Esophagus squamous epithelium (tissue), 5 donors: ENCODE results near the gene SHOC2. TPM values are rescaled to one million over a fixed set of nuclear protein-coding genes. Genes with fewer than 3 reads are reported as not detected.
A peak's percentile ranks its signal among the peaks of the same experiment; 100 is the strongest.

Source experiments
- DNase-seq: peaks from one replicate; lab custom pipeline; 2025; lab: John Stamatoyannopoulos, UW
- H3K27ac ChIP-seq, 4 donors: fragments of 200-600 bp; sonication (generic); one replicate each; pipeline ENCODE4 v1.5.1; 2016 to 2019; ENCODE audit warnings: mild to moderate bottlenecking in 1 of 4
- H3K27me3 ChIP-seq, 4 donors: fragments of 200-600 bp; sonication (generic); 1 replicate in 3 of 4; 2 replicates in 1 of 4; pipeline versions ENCODE4 v1.5.1 to v1.6.0; 2017 to 2021; ENCODE audit warnings: antibody characterized with exemption in 1 of 4
- H3K36me3 ChIP-seq, 3 donors: fragments of 200-600 bp; sonication (generic); one replicate each; pipeline ENCODE4 v1.5.1; 2016 to 2019
- H3K4me1 ChIP-seq, 3 donors: fragments of 200-600 bp; sonication (generic); one replicate each; pipeline ENCODE4 v1.5.1; 2017 to 2019
- H3K4me3 ChIP-seq, 4 donors: fragments of 200-600 bp; sonication (generic); 1 replicate in 3 of 4; 2 replicates in 1 of 4; pipeline ENCODE4 v1.5.1; 2016 to 2019; ENCODE audit warnings: mild to moderate bottlenecking in 2 of 4, moderate library complexity in 1 of 4
- H3K9me3 ChIP-seq, 3 donors: fragments of 200-600 bp; sonication (generic); one replicate each; pipeline ENCODE4 v1.5.1; 2016 to 2019
- CTCF ChIP-seq, 6 experiments: fragments of 450-650 bp in 4 of 6; fragments of 200-600 bp in 2 of 6; sonication (generic) in 2 of 6; IDR thresholded peaks; one replicate each; pipeline ENCODE4 v1.5.1; 2016 to 2019; ENCODE audit warnings: antibody characterized with exemption in 6 of 6, mild to moderate bottlenecking in 4 of 6, moderate library complexity in 4 of 6
- POLR2A ChIP-seq, 4 donors: fragments of 450-650 bp; IDR thresholded peaks; one replicate each; pipeline ENCODE4 v1.6.1; 2017; ENCODE audit warnings: antibody characterized with exemption in 4 of 4, mild to moderate bottlenecking in 4 of 4, moderate library complexity in 3 of 4
- WGBS, 2 donors: methylation state at CpG; one replicate each; pipeline ENCODE4 v1.1.5; 2018; 5-methylcytosine and 5-hydroxymethylcytosine counted together
- intact Hi-C: fragments of 100-400 bp; cut with DNase I; formaldehyde crosslinking; loops from one replicate; pipeline ENCODE4 v1.15.0; 2022
- total RNA-seq, 4 donors: library from RNA; depleted of rRNA; stranded (reverse); fragments of >200 nt; gene quantifications; one replicate each; pipeline ENCODE4 v1.1.0, GENCODE V29; 2016
- donor health status: DM: yes; HTN: yes; CAD: no.

SHOC2 gene
- total RNA-seq, 4 donors from 2014 or later, result 24.8 to 59.5 (median 43.0) TPM

GRCh38 chr10:110872984-110873923, 46.1 kb upstream of the SHOC2 start:
- intact Hi-C loops, result loop anchor here (10.0 kb wide), 1 partner anchor 68 kb away; no protein-coding TSS in a partner anchor
- no peaks in the 10 kb centered on the region for H3K27me3 ChIP-seq
- TF ChIP-seq POLR2A (IDR thresholded peaks at IDR 0.05) (no peak), CTCF (IDR thresholded peaks at IDR 0.05) (no peak)
- peak overlapping the region; percentile 98 to 100 (median 100) for H3K27ac ChIP-seq
- WGBS, 2 donors, result 1 to 2% methylated on average over 16 of the region's 16 CpGs
- H3K9me3 ChIP-seq, result no peaks in the 10 kb centered on the region
- DNase-seq, result no peak
- peak overlapping the region; percentile 75 to 97 (median 90) for H3K4me3 ChIP-seq
- peaks cover 0 to 24% (median 0%) of the 10 kb centered on the region in 3 donors for H3K36me3 ChIP-seq
- peaks cover 4 to 70% (median 16%) of the 10 kb centered on the region in 3 donors for H3K4me1 ChIP-seq

GRCh38 chr10:110873951-110874350, 45.5 kb upstream of the SHOC2 start:
- Histone ChIP-seq H3K27ac (peak overlapping the region; percentile 28 to 100 (median 99)), H3K27me3 (no peaks in the 10 kb centered on the region), H3K4me3 (peak overlapping the region; percentile 75 to 97 (median 90)), H3K9me3 (no peaks in the 10 kb centered on the region), H3K36me3 (peaks cover 0 to 31% (median 0%) of the 10 kb centered on the region in 3 donors), H3K4me1 (peaks cover 11 to 72% (median 12%) of the 10 kb centered on the region in 3 donors)
- intact Hi-C loops, result loop anchor here (10.0 kb wide), 1 partner anchor 69 kb away; no protein-coding TSS in a partner anchor
- no peak for TF ChIP-seq POLR2A (IDR thresholded peaks at IDR 0.05)
- TF ChIP-seq CTCF (IDR thresholded peaks at IDR 0.05), result no peak
- DNase-seq, result no peak
- WGBS, 2 donors, result 28 to 34% methylated on average over 2 of the region's 2 CpGs

GRCh38 chr10:110876000-110876399, 43.4 kb upstream of the SHOC2 start:
- Histone ChIP-seq H3K36me3 (peaks cover 0 to 51% (median 0%) of the 10 kb centered on the region in 3 donors), H3K27me3 (no peaks in the 10 kb centered on the region), H3K4me1 (peaks cover 7 to 74% (median 11%) of the 10 kb centered on the region in 3 donors), H3K27ac (peak overlapping the region in 1 of 4 donors; percentile 100), H3K9me3 (no peaks in the 10 kb centered on the region), H3K4me3 (no peak overlapping the region)
- DNase-seq, result no peak
- WGBS, 2 donors, result 62 to 66% methylated on average over 2 of the region's 2 CpGs
- intact Hi-C loops, result loop anchor here (10.0 kb wide), 1 partner anchor 71 kb away; no protein-coding TSS in a partner anchor
- TF ChIP-seq POLR2A (IDR thresholded peaks at IDR 0.05), result no peak
- no peak for TF ChIP-seq CTCF (IDR thresholded peaks at IDR 0.05)

GRCh38 chr10:110876788-110877187, 42.6 kb upstream of the SHOC2 start:
- H3K27me3 ChIP-seq, result no peaks in the 10 kb centered on the region
- H3K27ac ChIP-seq, result peak overlapping the region in 1 of 4 donors; percentile 16
- no peak overlapping the region for H3K4me3 ChIP-seq
- H3K4me1 ChIP-seq, result peaks cover 6 to 77% (median 11%) of the 10 kb centered on the region in 3 donors
- WGBS, 2 donors, result 92 to 97% methylated on average over 1 of the region's 1 CpG
- intact Hi-C loops, result loop anchor here (10.0 kb wide), 1 partner anchor 72 kb away; no protein-coding TSS in a partner anchor
- DNase-seq, result no peak
- no peaks in the 10 kb centered on the region for H3K9me3 ChIP-seq
- peaks cover 0 to 59% (median 3%) of the 10 kb centered on the region in 3 donors for H3K36me3 ChIP-seq
- TF ChIP-seq CTCF (IDR thresholded peaks at IDR 0.05), result no peak
- TF ChIP-seq POLR2A (IDR thresholded peaks at IDR 0.05), result no peak
